Epithelial cell of prostate (primary cell): ENCODE data around the gene ZNF892.
"Not testable (repeated sequence)": the region's sequence is repeated elsewhere in the genome, so short reads cannot be mapped to it uniquely, and the experiment has no call there.

Source experiments
- DNase-seq: peaks from one replicate; pipeline ENCODE4 v3.0.0-alpha.2; 2011; ENCODE audit warnings: low read depth, low spot score
- H3K27ac ChIP-seq: fragments of 450-650 bp; 2 replicates; pipeline ENCODE4 v1.5.1; 2017; ENCODE audit warnings: mild to moderate bottlenecking

Gene ZNF892

DNA sequence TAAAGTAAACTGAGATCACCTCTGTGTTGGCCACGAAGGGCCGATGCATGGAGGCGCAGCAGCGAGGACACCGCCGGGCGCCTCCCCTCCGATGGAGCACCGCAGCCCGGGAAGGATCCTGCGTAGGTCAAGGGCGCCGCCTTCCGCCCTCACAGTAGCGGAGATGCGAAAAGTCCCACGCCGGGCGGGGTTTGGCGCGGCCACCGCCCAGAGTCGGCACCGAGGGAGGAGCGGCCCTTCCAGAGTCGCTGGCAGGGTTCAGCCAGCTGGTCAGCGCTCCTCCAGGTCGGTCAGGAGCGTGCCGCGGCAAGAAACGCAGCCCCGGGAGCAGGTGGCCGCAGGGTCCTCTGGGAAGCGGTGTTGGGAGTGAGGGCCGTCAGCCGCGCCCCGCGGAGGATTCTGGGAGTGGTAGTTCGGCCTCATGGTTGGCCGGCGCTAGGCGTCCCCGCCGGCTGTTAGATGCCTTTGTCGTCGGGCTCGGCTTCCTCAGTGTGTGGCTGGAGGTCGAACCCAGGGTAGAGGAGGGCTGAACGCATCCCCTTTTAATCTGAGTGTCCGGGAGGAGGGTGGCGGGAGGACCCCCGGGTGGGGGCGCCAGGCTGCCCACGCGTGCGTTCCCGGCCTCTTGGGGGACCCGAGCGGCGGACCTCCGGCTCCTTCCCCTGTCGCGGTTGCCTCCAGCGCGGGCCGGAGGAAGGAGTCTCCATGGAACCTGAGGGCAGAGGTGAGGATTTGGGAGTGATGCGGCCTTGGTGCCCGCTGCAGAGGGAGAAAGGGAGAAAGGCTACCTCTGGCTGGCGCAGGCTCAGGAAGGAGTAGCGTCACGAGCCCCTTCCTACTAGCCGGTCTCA lies at the start of gene ZNF892:
Gene ZNF892, plus strand, starts transcription at position 411 of the 851 bp plus-strand sequence. Its CDS starts 295 bp downstream, at position 706.
- peak; percentile 72 for DNase-seq
- peak within 1 kb of the TSS; percentile 77 for H3K27ac ChIP-seq

- no peak for DNase-seq
- H3K27ac ChIP-seq = no peak overlapping the region
Observed at GRCh38 chr2:95158441-95158840, 48.9 kb upstream of the ZNF892 start.

DNA sequence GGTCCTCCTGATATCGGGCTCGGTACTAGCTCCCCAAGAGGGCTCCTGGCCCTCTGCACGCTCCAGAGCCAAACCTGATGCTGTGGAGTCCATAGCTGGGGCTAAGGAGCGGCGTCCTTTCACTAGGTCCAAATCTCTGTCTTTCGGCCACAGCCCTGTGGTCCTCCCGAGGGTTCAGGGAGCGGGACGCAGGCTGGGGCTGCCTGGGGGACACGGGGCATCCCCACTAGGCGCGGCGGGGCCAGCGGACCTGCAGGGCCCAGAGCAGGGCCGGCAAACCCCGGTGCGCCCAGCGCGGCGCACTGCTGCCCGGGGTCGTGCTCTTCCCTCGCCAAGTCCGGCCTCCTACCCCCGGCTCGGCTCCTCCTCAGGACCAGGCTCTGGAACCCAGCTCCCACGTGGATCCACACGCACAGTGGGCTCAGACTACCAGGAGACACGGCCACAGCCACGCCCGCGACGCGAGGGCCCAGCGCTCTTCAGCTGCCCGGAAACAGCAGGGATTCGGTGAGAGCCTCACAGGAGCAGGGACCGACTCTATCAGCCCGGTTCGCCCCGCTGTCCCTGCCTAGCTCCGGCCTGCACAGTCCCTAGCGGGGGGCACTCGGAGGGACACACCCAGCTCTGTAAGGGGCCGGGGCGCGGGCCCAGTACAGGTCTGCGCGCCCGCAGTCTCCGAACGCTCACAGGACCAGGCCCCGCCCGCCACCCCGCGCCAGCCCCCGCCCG lies 48.3 kb upstream of the ZNF892 start:
- no peak for DNase-seq
- peak overlapping the region; percentile 14 for H3K27ac ChIP-seq

DNA sequence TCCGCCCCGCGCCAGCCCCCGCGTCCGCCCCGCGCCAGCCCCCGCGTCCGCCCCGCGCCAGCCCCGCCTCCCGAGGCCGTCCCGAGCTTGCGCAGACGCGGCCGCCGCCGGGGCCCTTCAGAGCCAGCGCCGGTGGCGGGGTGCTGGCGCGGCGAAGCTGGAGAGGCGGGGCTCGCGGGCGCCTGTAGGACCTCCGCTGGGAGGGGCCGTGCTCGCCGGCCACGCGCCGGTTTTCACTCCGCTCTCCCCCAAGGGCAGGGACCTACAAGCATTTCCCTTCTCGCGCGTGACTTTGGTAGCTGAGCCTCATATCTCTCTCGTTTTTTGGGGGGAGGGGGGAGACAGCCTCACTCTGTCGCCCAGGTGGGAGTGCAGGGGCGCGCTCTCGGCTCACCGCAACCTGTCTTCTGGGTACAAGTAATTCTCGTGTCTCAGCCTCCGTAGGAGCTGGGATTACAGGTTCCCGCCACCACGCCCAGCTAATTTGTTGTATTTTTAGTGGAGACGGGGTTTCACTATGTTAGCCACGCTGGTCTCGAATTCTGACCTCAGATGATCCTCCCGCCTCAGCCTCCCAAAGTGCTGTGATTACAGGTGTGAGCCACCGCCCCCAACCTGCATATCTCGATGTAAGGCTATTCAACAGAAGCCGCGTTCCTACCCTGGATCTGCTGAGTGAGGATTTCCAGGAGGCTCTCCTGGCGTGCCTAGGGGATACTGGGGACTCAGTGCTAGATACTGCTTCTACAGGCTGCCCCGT lies 47.5 kb upstream of the ZNF892 start, which contains the start of gene ZNF514:
Gene ZNF514, minus strand, starts transcription at position 159 of the 760 bp plus-strand sequence. CDS start 6,595 bp downstream, outside the sequence.
- DNase-seq = no peak
- peak within 1 kb of the TSS; percentile 24 for H3K27ac ChIP-seq

GRCh38 chr2:95165030-95165370 lies 42.3 kb upstream of the ZNF892 start:
- DNase-seq = no peak
- H3K27ac ChIP-seq = peak overlapping the region; percentile 83

GRCh38 chr2:95165371-95166064 lies 41.8 kb upstream of the ZNF892 start, which contains the start of gene ZNF2:
TSS of gene ZNF2 (plus strand) at chr2:95165809. CDS start at chr2:95176227, 10,418 bp downstream.
- peak within 1 kb of the TSS; percentile 83 for H3K27ac ChIP-seq
- peak; percentile 88 for DNase-seq

DNA sequence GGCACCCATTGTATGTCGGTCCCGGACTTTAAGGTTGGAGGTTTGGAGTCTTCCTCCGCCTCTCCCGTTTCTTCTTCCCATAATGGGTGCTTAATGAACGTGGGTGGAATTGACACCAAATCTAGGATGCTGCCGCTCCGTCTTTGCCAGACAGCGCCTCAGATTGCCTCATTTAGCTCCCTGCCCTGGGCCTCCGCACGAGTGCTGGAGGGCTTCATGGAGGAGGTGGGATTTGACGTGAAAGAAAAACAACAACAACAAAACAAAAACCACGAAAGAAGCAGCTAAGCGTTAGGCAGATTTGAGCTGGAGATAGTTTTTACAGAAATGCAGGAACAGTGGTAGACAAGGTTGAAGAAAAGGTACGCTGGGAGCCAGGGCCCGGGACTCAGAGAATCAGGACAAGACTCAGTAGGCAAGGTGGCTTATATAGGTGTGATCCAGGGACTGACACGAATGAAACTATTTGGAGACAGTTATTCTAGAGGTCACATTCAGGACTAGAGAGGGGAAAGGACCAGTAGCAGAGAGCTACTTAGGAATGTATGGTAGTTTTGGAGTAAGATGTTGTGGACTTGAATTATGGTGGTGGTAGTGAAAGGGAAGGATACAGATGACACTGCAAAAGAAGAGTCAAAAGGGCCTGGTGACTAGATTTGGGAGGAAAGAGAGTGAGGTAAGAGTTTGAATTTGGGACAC lies 41.1 kb upstream of the ZNF892 start:
- H3K27ac ChIP-seq = peak overlapping the region; percentile 83
- no peak for DNase-seq

- no peak overlapping the region for H3K27ac ChIP-seq
- DNase-seq = no peak
Observed at GRCh38 chr2:95171902-95172301, 35.4 kb upstream of the ZNF892 start.

DNA sequence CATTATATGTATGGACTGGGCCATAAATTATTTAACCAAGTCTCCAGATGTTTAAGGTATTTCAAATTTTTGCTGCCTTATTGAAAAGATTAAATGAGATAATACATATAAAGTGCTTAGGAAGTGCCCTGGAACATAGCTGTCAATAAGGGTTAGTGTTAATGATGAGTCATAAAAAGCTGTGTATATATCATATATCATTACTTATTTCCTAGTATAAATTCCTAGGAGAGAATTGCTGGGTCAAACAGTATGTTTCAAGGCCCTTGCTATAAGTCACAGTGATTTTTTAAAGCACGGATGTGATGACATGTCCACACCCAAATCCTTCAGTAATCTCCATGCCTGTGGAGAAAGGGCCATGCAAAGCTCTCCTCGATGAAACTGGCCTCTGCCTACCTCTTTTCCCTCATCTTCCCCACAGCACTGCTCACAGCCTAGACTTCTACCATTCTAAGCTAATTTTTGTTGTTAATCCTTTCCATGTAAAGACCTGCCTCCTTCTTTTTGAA lies 33.2 kb upstream of the ZNF892 start:
- no peak overlapping the region for H3K27ac ChIP-seq
- no peak for DNase-seq

GRCh38 chr2:95179451-95179850 lies 27.9 kb upstream of the ZNF892 start:
- no peak overlapping the region for H3K27ac ChIP-seq
- no peak for DNase-seq

- DNase-seq = no peak
- H3K27ac ChIP-seq = no peak overlapping the region
Observed at GRCh38 chr2:95181774-95182173, 25.5 kb upstream of the ZNF892 start.

GRCh38 chr2:95185197-95185596 lies 22.1 kb upstream of the ZNF892 start:
- no peak for DNase-seq
- H3K27ac ChIP-seq = no peak overlapping the region

GRCh38 chr2:95185973-95186372 lies 21.3 kb upstream of the ZNF892 start:
- H3K27ac ChIP-seq = no peak overlapping the region
- no peak for DNase-seq

DNA sequence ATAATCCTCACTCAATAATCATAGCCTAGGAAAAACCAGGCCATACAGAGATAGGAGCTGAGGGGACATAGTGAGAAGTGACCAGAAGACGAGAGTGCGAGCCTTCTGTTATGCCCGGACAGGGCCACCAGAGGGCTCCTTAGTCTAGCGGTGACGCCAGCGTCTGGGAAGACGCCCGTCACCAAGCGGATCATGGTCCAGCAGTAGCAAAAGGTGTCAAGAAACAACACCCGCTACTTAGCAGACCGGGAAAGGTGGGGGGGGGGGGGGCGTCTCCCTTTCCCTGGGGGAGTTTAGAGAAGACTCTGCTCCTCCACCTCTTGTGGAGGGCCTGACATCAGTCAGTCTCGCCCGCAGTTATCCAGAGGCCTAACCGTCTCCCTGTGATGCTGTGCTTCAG lies 14.4 kb upstream of the ZNF892 start:
- not testable (repeated sequence) for DNase-seq

DNA sequence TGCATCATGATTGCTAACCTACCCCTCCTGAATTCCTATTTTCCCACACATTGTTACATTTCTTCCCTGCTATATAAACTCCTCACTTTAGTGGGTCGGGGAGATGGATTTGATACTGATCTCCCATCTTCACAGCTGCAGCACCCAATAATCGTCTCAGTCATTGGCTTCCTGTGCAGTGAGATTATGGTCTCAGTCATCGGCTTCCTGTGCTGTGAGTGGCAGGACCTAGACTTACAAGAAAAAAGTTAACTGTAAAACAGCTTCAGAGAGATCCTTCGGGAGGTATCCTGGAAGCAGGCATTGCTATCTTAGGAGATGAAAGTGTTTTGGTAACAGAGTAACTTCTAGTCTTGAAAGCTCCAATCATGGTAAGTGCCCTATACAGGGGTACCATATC lies 3.4 kb upstream of the ZNF892 start:
- no peak overlapping the region for H3K27ac ChIP-seq
- DNase-seq = no peak

More for the DNA sequence above, 14.4 kb upstream of the ZNF892 start:
- H3K27ac ChIP-seq = not testable (repeated sequence)

GRCh38 chr2:95204396-95204795 lies 2.9 kb upstream of the ZNF892 start:
- no peak overlapping the region for H3K27ac ChIP-seq
- no peak for DNase-seq

DNA sequence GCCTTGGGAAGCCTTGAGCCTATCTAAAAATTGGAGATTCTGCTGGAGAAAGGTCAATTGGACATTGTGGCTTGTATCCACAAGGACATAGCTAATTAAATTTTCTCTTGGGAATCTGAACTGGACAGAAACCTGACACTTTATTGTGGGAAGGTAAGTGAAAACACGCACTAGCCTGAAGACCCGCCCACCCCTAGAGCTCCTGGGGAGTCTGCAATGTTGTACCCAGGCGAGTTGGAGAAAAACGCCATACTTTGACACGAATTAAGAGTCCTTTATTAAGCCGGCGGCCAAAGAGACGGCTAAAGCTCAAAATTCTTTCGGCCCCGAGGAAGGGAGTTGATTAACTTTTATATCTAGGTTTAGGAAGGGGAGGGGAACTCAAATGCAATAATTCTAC lies 1.2 kb upstream of the ZNF892 start:
- no peak for DNase-seq
- no peak overlapping the region for H3K27ac ChIP-seq

DNA sequence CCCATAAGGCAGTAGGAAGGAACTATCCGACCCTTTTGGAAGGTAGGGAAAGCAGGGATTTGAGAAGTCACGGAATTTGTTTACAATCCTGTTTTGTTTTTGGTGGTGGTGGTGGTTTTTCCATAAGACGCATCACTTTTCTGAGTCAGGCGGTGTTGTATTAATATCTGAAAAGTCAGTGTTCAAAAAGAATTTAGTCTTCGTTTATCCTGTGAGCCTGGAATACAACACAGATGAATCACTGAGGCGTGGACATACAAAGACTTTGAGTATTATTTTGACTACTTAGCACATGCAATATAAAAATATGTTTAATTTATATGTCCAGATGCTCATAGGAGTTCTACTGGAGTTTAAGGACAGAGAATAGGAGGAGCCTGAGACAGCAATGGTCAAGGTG lies 785 bp downstream of the ZNF892 start:
- H3K27ac ChIP-seq = peak overlapping the region; percentile 77

GRCh38 chr2:95215018-95215612 lies 7.8 kb downstream of the ZNF892 start:
- H3K27ac ChIP-seq = no peak overlapping the region
- DNase-seq = no peak

More for the DNA sequence above, 785 bp downstream of the ZNF892 start:
- DNase-seq = peak; percentile 18
